ENCODE measurements around the gene SIGLEC7.

Gene SIGLEC7

GRCh38 chr19:51122112-51122981 lies 19.8 kb upstream of the SIGLEC7 start:
- TF ChIP-seq CTCF (IDR thresholded peaks at IDR 0.05; ENCODE audit: control insufficient read depth, insufficient read depth, low read depth, low read length, missing control alignments) = no peak
- H3K4me3 ChIP-seq (ENCODE audit: control insufficient read depth, low read depth, low read length) = no peak overlapping the region
- DNase-seq (ENCODE audit: low read depth) = no peak

- no peak for TF ChIP-seq CTCF (IDR thresholded peaks at IDR 0.05; ENCODE audit: control insufficient read depth, insufficient read depth, low read depth, low read length, missing control alignments)
- no peak overlapping the region for H3K4me3 ChIP-seq (ENCODE audit: control insufficient read depth, low read depth, low read length)
- no peak for DNase-seq (ENCODE audit: low read depth)
Measured at GRCh38 chr19:51123381-51123800, 18.7 kb upstream of the SIGLEC7 start.

GRCh38 chr19:51123802-51124201 lies 18.3 kb upstream of the SIGLEC7 start:
- no peak overlapping the region for H3K4me3 ChIP-seq (ENCODE audit: control insufficient read depth, low read depth, low read length)
- no peak for TF ChIP-seq CTCF (IDR thresholded peaks at IDR 0.05; ENCODE audit: control insufficient read depth, insufficient read depth, low read depth, low read length, missing control alignments)
- DNase-seq (ENCODE audit: low read depth) = no peak

GRCh38 chr19:51124216-51124615 lies 17.9 kb upstream of the SIGLEC7 start:
- no peak for DNase-seq (ENCODE audit: low read depth)
- no peak for TF ChIP-seq CTCF (IDR thresholded peaks at IDR 0.05; ENCODE audit: control insufficient read depth, insufficient read depth, low read depth, low read length, missing control alignments)
- no peak overlapping the region for H3K4me3 ChIP-seq (ENCODE audit: control insufficient read depth, low read depth, low read length)

- no peak for DNase-seq (ENCODE audit: low read depth)
- no peak within 1 kb of the TSS for H3K4me3 ChIP-seq (ENCODE audit: control insufficient read depth, low read depth, low read length)
- TF ChIP-seq CTCF (IDR thresholded peaks at IDR 0.05; ENCODE audit: control insufficient read depth, insufficient read depth, low read depth, low read length, missing control alignments) = no peak
Measured at GRCh38 chr19:51124729-51125128, 17.4 kb upstream of the SIGLEC7 start, which contains the start of gene SIGLEC9. TSS of gene SIGLEC9 (plus strand) at chr19:51124906. CDS start at chr19:51124975, 69 bp downstream.

- no peak for TF ChIP-seq CTCF (IDR thresholded peaks at IDR 0.05; ENCODE audit: control insufficient read depth, insufficient read depth, low read depth, low read length, missing control alignments)
- DNase-seq (ENCODE audit: low read depth) = no peak
- H3K4me3 ChIP-seq (ENCODE audit: control insufficient read depth, low read depth, low read length) = no peak overlapping the region
Measured at GRCh38 chr19:51125421-51126075, 16.6 kb upstream of the SIGLEC7 start.
